Measurements from ENCODE around the gene FBXL17. TPM values are rescaled to one million over a fixed set of nuclear protein-coding genes. Genes with fewer than 3 reads are reported as not detected.

The FBXL17 gene
- polyA plus RNA-seq, 1 experiment: 5.3 TPM

DNA sequence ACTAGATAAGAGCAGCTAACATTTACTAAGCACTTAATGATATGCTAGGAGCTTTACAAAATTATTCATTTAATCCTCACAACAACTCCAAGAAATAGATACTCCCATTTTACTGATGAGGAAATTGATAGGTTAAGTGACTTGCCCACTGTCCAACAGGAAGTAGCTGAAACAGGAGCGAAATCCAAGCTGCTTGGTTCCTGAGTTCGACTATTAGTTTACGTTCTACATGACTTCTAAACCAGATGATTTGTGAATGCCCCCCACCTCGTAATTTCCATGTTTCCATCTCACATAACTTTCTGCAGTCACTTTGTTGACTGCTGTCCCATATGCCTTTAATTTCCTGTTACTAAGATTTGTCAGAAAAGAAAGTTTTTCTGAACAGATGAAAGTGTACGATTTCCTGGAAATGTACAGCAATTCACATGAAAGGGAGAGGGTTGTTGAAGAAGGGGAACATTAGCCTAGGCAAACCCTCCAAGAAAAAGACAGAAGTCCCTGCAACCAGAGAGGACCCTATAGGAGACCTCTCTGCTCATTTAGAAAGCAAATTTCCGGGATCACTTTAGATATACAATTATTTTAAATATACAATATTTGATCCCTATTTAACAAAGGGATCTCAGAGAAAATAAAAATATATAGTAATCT is 432.1 kb downstream of the FBXL17 start:
- ChIA-PET CTCF (no interaction called here), POLR2A (no interaction called here)
- H3K27me3 ChIP-seq (ENCODE audit: control insufficient read depth, insufficient read depth, low read length): no peaks in the 10 kb centered on the region
- DNase-seq (ENCODE audit: low read depth): no peak
- H3K4me3 ChIP-seq (ENCODE audit: low read depth, low read length): no peak overlapping the region
- no peaks in the 10 kb centered on the region for H3K36me3 ChIP-seq (ENCODE audit: control insufficient read depth, insufficient read depth, low read length)
- TF ChIP-seq, protein P1, sequence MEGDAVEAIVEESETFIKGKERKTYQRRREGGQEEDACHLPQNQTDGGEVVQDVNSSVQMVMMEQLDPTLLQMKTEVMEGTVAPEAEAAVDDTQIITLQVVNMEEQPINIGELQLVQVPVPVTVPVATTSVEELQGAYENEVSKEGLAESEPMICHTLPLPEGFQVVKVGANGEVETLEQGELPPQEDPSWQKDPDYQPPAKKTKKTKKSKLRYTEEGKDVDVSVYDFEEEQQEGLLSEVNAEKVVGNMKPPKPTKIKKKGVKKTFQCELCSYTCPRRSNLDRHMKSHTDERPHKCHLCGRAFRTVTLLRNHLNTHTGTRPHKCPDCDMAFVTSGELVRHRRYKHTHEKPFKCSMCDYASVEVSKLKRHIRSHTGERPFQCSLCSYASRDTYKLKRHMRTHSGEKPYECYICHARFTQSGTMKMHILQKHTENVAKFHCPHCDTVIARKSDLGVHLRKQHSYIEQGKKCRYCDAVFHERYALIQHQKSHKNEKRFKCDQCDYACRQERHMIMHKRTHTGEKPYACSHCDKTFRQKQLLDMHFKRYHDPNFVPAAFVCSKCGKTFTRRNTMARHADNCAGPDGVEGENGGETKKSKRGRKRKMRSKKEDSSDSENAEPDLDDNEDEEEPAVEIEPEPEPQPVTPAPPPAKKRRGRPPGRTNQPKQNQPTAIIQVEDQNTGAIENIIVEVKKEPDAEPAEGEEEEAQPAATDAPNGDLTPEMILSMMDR (IDR thresholded peaks at IDR 0.05; ENCODE audit: insufficient read depth, low read depth, low read length): no peak

DNA sequence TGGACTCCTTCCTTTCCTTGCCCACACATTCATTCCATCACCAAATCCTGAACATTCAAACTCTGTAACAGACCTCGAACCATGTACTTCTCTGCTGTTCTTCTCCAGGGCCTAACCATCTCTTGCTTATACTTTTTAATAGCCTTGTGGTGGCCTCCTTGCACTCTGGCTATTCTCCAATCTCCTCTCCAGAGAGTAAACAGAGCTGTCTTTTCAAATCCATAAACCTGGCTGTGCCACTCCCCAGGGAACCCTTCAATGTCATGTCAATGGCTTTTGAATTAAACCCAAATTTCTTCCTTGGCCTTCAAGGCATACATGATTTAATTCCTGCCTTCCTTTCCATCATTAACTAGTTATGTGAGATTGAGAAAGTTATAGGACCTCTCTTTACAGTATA is 433.5 kb downstream of the FBXL17 start:
- TF ChIP-seq, protein P1 (IDR thresholded peaks at IDR 0.05; ENCODE audit: insufficient read depth, low read depth, low read length): no peak
- DNase-seq (ENCODE audit: low read depth): no peak
- ChIA-PET CTCF (no interaction called here), POLR2A (no interaction called here)
- H3K27me3 ChIP-seq (ENCODE audit: control insufficient read depth, insufficient read depth, low read length): no peaks in the 10 kb centered on the region
- no peaks in the 10 kb centered on the region for H3K36me3 ChIP-seq (ENCODE audit: control insufficient read depth, insufficient read depth, low read length)
- H3K4me3 ChIP-seq (ENCODE audit: low read depth, low read length): no peak overlapping the region

DNA sequence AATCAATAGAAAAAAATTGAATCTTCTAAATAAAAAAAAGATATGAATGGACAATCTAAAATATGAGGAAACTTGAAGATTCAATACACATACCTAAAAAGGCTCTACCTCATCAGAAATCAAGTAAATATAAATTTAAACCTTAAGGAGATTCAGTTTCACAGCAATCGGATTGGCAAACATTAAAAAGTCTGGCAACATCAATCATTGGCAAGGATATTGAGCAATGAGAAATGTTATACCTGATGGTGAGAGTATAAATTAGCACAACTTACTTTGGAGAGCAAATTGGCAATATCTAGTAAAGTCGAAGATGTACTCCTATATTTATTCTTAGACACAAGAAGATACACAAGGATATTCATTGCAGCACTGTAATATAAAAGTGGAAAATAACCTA is 436.8 kb downstream of the FBXL17 start:
- no peak for DNase-seq (ENCODE audit: low read depth)
- H3K4me3 ChIP-seq (ENCODE audit: low read depth, low read length): no peak overlapping the region
- no peaks in the 10 kb centered on the region for H3K27me3 ChIP-seq (ENCODE audit: control insufficient read depth, insufficient read depth, low read length)
- ChIA-PET POLR2A (no interaction called here), CTCF (no interaction called here)
- H3K36me3 ChIP-seq (ENCODE audit: control insufficient read depth, insufficient read depth, low read length): no peaks in the 10 kb centered on the region
- TF ChIP-seq, protein P1 (IDR thresholded peaks at IDR 0.05; ENCODE audit: insufficient read depth, low read depth, low read length): no peak

DNA sequence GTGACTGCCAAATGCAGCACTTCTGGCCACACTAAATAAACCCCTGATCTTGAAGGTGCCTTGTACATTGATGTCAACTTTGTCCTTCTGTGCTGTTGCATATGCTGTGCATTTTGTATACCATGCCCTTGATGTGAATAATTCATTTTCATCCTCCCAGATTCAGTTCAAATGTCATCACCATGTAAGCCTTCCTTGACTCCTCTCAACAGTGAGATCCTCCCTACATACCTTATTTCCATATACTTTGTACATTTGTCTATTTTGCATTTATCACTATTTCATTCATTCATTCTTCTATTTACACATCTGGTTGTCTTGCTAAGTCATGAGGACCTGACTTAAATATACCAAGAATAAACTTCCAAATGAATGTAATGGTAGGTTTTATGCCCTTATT is 438.0 kb downstream of the FBXL17 start:
- Histone ChIP-seq H3K27me3 (ENCODE audit: control insufficient read depth, insufficient read depth, low read length) (no peaks in the 10 kb centered on the region), H3K36me3 (ENCODE audit: control insufficient read depth, insufficient read depth, low read length) (no peaks in the 10 kb centered on the region), H3K4me3 (ENCODE audit: low read depth, low read length) (no peak overlapping the region)
- TF ChIP-seq, protein P1 (IDR thresholded peaks at IDR 0.05; ENCODE audit: insufficient read depth, low read depth, low read length): no peak
- POLR2A ChIA-PET: no interaction called here
- DNase-seq (ENCODE audit: low read depth): no peak
- CTCF ChIA-PET: no interaction called here

DNA sequence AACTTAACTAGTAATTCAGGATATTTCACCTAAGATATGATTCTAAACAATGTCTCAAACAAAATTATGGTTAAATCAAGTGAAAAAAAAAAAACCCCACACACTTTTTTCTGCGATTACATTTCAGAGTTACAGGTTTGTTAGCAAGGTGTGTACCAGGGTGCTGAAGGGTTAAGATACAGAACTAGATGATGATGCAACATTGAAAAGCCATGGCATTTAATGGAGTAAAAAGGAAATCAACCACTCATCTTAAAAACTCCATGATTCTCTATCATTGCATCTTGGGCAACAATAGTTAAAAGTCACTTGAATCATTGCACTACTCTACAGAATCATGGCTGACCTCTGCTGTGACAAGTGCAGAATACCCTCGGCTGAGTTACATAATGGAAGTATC is 440.9 kb downstream of the FBXL17 start:
- POLR2A ChIA-PET: no interaction called here
- TF ChIP-seq, protein P1 (IDR thresholded peaks at IDR 0.05; ENCODE audit: insufficient read depth, low read depth, low read length): no peak
- CTCF ChIA-PET: no interaction called here
- Histone ChIP-seq H3K36me3 (ENCODE audit: control insufficient read depth, insufficient read depth, low read length) (no peaks in the 10 kb centered on the region), H3K27me3 (ENCODE audit: control insufficient read depth, insufficient read depth, low read length) (no peaks in the 10 kb centered on the region), H3K4me3 (ENCODE audit: low read depth, low read length) (no peak overlapping the region)
- no peak for DNase-seq (ENCODE audit: low read depth)
